Endothelial cell of umbilical vein (primary cell): ENCODE data around the gene PTPN23. TPM values are rescaled to one million over a fixed set of nuclear protein-coding genes. Genes with fewer than 3 reads are reported as not detected.

Experiments
- BruUV-seq: library from RNA; stranded (reverse); fragments of 400-500 nt; replicated peaks from 2 replicates; lab custom pipeline; 2021; lab: Mats Ljungman, UMichigan
- CTCF ChIA-PET: fragments of 300-600, 350-600 bp; sonication (Branson Sonifier 250); formaldehyde crosslinking; loops from one replicate; lab custom pipeline; 2021; ENCODE audit warnings: antibody characterized with exemption, inconsistent platforms; lab: Charles Lee
- POLR2A ChIA-PET: fragments of 300-600, 350-600 bp; sonication (Branson Sonifier 250); formaldehyde crosslinking; loops from one replicate; lab custom pipeline; 2021; ENCODE audit warnings: antibody characterized with exemption, inconsistent platforms; lab: Charles Lee
- DNase-seq: peaks from one replicate; pipeline ENCODE4 v3.0.0-alpha.2; 2011; ENCODE audit warnings: low read depth, low spot score
- FAIRE-seq: peaks from 2 replicates; lab custom pipeline; 2011; peaks lifted over from hg19 to GRCh38; lab: Jason Lieb, UNC
- H2AFZ ChIP-seq: 2 replicates; pipeline ENCODE4 v1.6.0; 2012; ENCODE audit warnings: low read depth, low read length, control low read depth, inconsistent platforms
- H3K27ac ChIP-seq: 2 replicates; pipeline ENCODE4 v1.5.1; 2011; ENCODE audit warnings: low read depth, mild to moderate bottlenecking, control low read depth, low read length, moderate library complexity; ENCODE audit not compliant: insufficient read depth
- H3K27me3 ChIP-seq, 2 experiments: 2 replicates each; pipeline versions ENCODE4 v1.6.0 to v1.6.1; 2011; ENCODE audit warnings: low read length in 2 of 2, mixed read lengths in 1 of 2; ENCODE audit not compliant: control insufficient read depth in 2 of 2, insufficient read depth in 2 of 2
- H3K36me3 ChIP-seq, 2 experiments: 2 replicates in 1 of 2; 3 replicates in 1 of 2; pipeline ENCODE4 v1.5.1; 2011; ENCODE audit warnings: low read length in 2 of 2, mild to moderate bottlenecking in 1 of 2, moderate library complexity in 1 of 2; ENCODE audit not compliant: control insufficient read depth in 2 of 2, insufficient read depth in 2 of 2; ENCODE audit errors: extremely low read depth in 1 of 2
- H3K4me1 ChIP-seq: 3 replicates; pipeline ENCODE4 v1.5.1; 2011; ENCODE audit warnings: mild to moderate bottlenecking, low read length; ENCODE audit not compliant: control insufficient read depth, insufficient read depth; ENCODE audit errors: extremely low read depth
- H3K4me2 ChIP-seq: 2 replicates; pipeline ENCODE4 v1.6.1; 2011; ENCODE audit warnings: low read length, control low read depth, mixed read lengths; ENCODE audit not compliant: insufficient read depth
- H3K4me3 ChIP-seq, 3 experiments: fragments of 200-600 bp in 1 of 3; sonication (generic), shearing (Covaris generic) in 1 of 3; replicated peaks in 1 of 3; 2 replicates each; pipeline ENCODE4 v1.5.1; 2011 to 2016; ENCODE audit warnings: control low read depth in 3 of 3, low read length in 3 of 3, mild to moderate bottlenecking in 2 of 3, inconsistent platforms in 1 of 3, low read depth in 1 of 3, moderate library complexity in 1 of 3; ENCODE audit not compliant: insufficient read depth in 1 of 3
- H3K79me2 ChIP-seq: 2 replicates; pipeline ENCODE4 v1.6.0; 2012; ENCODE audit warnings: low read length, inconsistent platforms; ENCODE audit not compliant: control insufficient read depth, insufficient read depth
- H3K9ac ChIP-seq: replicated peaks from 2 replicates; pipeline ENCODE3; 2011; ENCODE audit warnings: low read length, control low read depth; ENCODE audit not compliant: insufficient read depth; ENCODE audit errors: extremely low read depth
- H3K9me1 ChIP-seq: replicated peaks from 3 replicates; pipeline ENCODE4 v1.6.0; 2011; ENCODE audit warnings: mild to moderate bottlenecking, low read length; ENCODE audit not compliant: control insufficient read depth, insufficient read depth; ENCODE audit errors: extremely low read depth
- H3K9me3 ChIP-seq: replicated peaks from 2 replicates; pipeline ENCODE4 v1.5.1; 2012; ENCODE audit warnings: low read length, inconsistent platforms; ENCODE audit not compliant: control insufficient read depth, insufficient read depth
- H4K20me1 ChIP-seq: replicated peaks from 2 replicates; pipeline ENCODE3; 2011; ENCODE audit warnings: mild to moderate bottlenecking, low read length; ENCODE audit not compliant: control insufficient read depth, insufficient read depth; ENCODE audit errors: extremely low read depth
- EZH2 ChIP-seq: IDR thresholded peaks from 2 replicates; pipeline ENCODE4 v1.6.1; 2012; ENCODE audit warnings: borderline replicate concordance, low read depth, mild to moderate bottlenecking, moderate library complexity, low read length, inconsistent platforms; ENCODE audit not compliant: severe bottlenecking
- FOS ChIP-seq: IDR thresholded peaks from 2 replicates; pipeline ENCODE4 v1.6.1; 2011; ENCODE audit warnings: mild to moderate bottlenecking, low read length, moderate library complexity, borderline replicate concordance; ENCODE audit not compliant: insufficient read depth
- GATA2 ChIP-seq: IDR thresholded peaks from 2 replicates; pipeline ENCODE4 v1.7.0; 2011; ENCODE audit warnings: low read depth, mild to moderate bottlenecking, moderate library complexity, mixed read lengths, low read length; ENCODE audit not compliant: insufficient read length, insufficient read depth
- JUN ChIP-seq: IDR thresholded peaks from 2 replicates; pipeline ENCODE4 v1.6.1; 2011; ENCODE audit warnings: borderline replicate concordance, low read depth; ENCODE audit not compliant: insufficient read length, insufficient read depth
- MYC ChIP-seq: IDR thresholded peaks from one replicate; pipeline ENCODE4 v1.6.1; 2011; ENCODE audit warnings: mild to moderate bottlenecking, low read depth, low read length
- POLR2A ChIP-seq: IDR thresholded peaks from 2 replicates; pipeline ENCODE4 v1.6.1; 2012; ENCODE audit warnings: low read depth, mild to moderate bottlenecking, control low read depth, low read length
- POLR2AphosphoS5 ChIP-seq: IDR thresholded peaks from 2 replicates; pipeline ENCODE4 v1.6.1; 2012; ENCODE audit warnings: low read depth, mild to moderate bottlenecking, control low read depth, low read length, moderate library complexity; ENCODE audit not compliant: insufficient read depth
- dilution Hi-C: fragments of 300-500 bp; cut with MboI; formaldehyde crosslinking; loops from one replicate; pipeline ENCODE4 v1.15.0; 2019; ENCODE audit warnings: low sequenced_read_pairs; ENCODE audit not compliant: extremely low pct_ligation_motif_present
- intact Hi-C: fragments of 100-400 bp; cut with micrococcal nuclease; formaldehyde crosslinking; loops from one replicate; pipeline ENCODE4 v1.10.0; 2022
- polyA plus RNA-seq, 4 experiments: library from polyadenylated mRNA; depleted of rRNA in 3 of 4; stranded (reverse) in 3 of 4; unstranded in 1 of 4; fragments of >200 nt; gene quantifications; 2 replicates each; pipeline versions ENCODE4 v1.2.1 to v1.2.3, GENCODE V29; 2011 to 2012; ENCODE audit warnings: missing spikeins in 1 of 4
- total RNA-seq: library from RNA; stranded (reverse); gene quantifications from 2 replicates; pipeline ENCODE4 v1.2.3, GENCODE V29; 2021
- TF ChIP-seq, protein P1 (sequence below): IDR thresholded peaks from 2 replicates; pipeline ENCODE4 v1.6.1; 2011; ENCODE audit not compliant: insufficient read depth, insufficient read length
- TF ChIP-seq, protein P2 (sequence below), 2 donors: IDR thresholded peaks; 1 replicate in 1 of 2; 2 replicates in 1 of 2; pipeline ENCODE4 v1.5.1; 2011; ENCODE audit warnings: low read length in 2 of 2, mild to moderate bottlenecking in 2 of 2, moderate library complexity in 2 of 2, control low read depth in 1 of 2, inconsistent platforms in 1 of 2, low read depth in 1 of 2; ENCODE audit not compliant: insufficient read depth in 1 of 2; ENCODE audit errors: extremely low read depth in 1 of 2

The PTPN23 gene
- total and polyA plus RNA-seq, 2 donors (not counting 3 experiments of a cell fraction or from before 2014, with no cell fraction given), result 8.5 to 63.5 TPM

DNA sequence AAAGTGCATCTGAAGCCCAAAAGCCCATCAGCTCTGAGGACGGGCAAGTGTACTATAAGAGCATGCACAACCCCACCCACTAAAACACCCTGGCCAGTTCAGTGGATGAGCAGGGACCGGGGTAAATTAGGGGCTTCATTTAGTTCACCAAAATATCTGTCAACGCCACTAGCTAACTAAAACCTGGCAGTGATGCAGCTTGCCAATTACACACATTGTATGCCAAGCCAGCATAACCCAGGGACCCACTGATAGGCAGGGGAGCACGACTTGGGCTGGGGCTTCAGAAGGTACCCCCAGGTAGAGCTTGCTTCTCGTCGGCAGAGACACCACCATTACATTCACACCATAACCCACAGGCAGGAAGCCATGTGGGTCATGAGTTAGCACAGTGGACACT, 47.0 kb downstream of the PTPN23 start:
- Histone ChIP-seq H3K4me3 (no peak overlapping the region), H3K9me3 (no peaks in the 10 kb centered on the region), H3K79me2 (no peaks in the 10 kb centered on the region), H3K9ac (no peak overlapping the region), H3K4me1 (no peaks in the 10 kb centered on the region), H3K36me3 (peaks cover 0 to 16% of the 10 kb centered on the region in 2 experiments), H3K27ac (no peak overlapping the region), H3K27me3 (no peaks in the 10 kb centered on the region), H3K4me2 (no peak overlapping the region), H3K9me1 (no peaks in the 10 kb centered on the region), H2AFZ (no peak overlapping the region), H4K20me1 (no peaks in the 10 kb centered on the region)
- BruUV-seq, result no TSS peak
- CTCF ChIA-PET, result interaction anchor here (1.0 kb wide), 1 partner anchor 42 kb away, joined by 3 read pairs; no protein-coding TSS in a partner anchor
- FAIRE-seq (no peak), DNase-seq (no peak)
- dilution Hi-C loops (no loop called here), intact Hi-C loops (no loop called here)
- TF ChIP-seq FOS (no peak), JUN (no peak), GATA2 (no peak), MYC (no peak), POLR2AphosphoS5 (no peak), EZH2 (no peak), POLR2A (no peak)
- TF ChIP-seq, protein P1, sequence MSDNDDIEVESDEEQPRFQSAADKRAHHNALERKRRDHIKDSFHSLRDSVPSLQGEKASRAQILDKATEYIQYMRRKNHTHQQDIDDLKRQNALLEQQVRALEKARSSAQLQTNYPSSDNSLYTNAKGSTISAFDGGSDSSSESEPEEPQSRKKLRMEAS, result no peak
- TF ChIP-seq, protein P2, sequence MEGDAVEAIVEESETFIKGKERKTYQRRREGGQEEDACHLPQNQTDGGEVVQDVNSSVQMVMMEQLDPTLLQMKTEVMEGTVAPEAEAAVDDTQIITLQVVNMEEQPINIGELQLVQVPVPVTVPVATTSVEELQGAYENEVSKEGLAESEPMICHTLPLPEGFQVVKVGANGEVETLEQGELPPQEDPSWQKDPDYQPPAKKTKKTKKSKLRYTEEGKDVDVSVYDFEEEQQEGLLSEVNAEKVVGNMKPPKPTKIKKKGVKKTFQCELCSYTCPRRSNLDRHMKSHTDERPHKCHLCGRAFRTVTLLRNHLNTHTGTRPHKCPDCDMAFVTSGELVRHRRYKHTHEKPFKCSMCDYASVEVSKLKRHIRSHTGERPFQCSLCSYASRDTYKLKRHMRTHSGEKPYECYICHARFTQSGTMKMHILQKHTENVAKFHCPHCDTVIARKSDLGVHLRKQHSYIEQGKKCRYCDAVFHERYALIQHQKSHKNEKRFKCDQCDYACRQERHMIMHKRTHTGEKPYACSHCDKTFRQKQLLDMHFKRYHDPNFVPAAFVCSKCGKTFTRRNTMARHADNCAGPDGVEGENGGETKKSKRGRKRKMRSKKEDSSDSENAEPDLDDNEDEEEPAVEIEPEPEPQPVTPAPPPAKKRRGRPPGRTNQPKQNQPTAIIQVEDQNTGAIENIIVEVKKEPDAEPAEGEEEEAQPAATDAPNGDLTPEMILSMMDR (IDR thresholded peaks at IDR 0.05; ENCODE audit: extremely low read depth in 1 of 2, insufficient read depth in 1 of 2, low read depth in 1 of 2, low read length in 2 of 2), result no peak
- POLR2A ChIA-PET, result no interaction called here
